Loucy (cell line): Measurements from ENCODE around the gene KANSL1L.

Experiments used
- CTCF ChIP-seq: fragments of 200-600 bp; sonication (generic); conservative IDR thresholded peaks from 2 replicates; pipeline ENCODE4 v1.5.1; 2014; ENCODE audit warnings: mild to moderate bottlenecking, antibody characterized with exemption, low read length
- EZH2phosphoT487 ChIP-seq: fragments of 200-600 bp; IDR thresholded peaks from 2 replicates; pipeline ENCODE4 v1.6.1; 2018; ENCODE audit warnings: antibody characterized with exemption, mild to moderate bottlenecking, moderate library complexity, borderline replicate concordance

GRCh38 chr2:210190345-210190744 is 19.1 kb upstream of the KANSL1L start:
- TF ChIP-seq CTCF (no peak), EZH2phosphoT487 (no peak)
